GM18505 (cell line): Measurements from ENCODE around the gene COL4A2.
"Not testable (repeated sequence)": the region's sequence is repeated elsewhere in the genome, so short reads cannot be mapped to it uniquely, and the experiment has no call there.

ENCODE experiments used
- ATAC-seq: cut with Tn5 transposase; IDR thresholded peaks from one replicate; pipeline ENCODE4 v1.9.1; 2021; ENCODE audit not compliant: unreplicated experiment
- POLR2A ChIP-seq: IDR thresholded peaks from 4 replicates; pipeline ENCODE4 v1.6.1; 2011; ENCODE audit warnings: borderline replicate concordance; ENCODE audit not compliant: insufficient read depth, insufficient read length; ENCODE audit errors: extremely low read depth

COL4A2 gene

DNA sequence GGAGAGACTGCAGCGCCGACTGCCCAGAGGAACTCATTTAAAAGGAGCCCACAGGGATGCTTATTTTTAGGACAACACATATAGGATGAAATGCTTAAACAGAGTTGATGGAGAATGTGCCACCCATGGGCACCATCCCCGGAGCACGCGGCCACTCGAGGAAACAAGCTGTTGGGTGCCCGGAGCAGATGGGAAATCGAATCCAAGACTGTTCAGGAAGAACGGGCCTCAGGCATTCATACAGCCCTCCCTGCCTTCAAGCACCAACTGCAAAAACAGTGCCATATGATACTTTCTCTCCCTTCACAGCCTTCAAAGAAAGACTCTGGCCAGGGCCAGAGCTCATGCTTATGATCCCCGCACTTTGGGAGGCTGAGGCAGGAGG, 214.2 kb downstream of the COL4A2 start:
- no peak for ATAC-seq
- no peak for TF ChIP-seq POLR2A

DNA sequence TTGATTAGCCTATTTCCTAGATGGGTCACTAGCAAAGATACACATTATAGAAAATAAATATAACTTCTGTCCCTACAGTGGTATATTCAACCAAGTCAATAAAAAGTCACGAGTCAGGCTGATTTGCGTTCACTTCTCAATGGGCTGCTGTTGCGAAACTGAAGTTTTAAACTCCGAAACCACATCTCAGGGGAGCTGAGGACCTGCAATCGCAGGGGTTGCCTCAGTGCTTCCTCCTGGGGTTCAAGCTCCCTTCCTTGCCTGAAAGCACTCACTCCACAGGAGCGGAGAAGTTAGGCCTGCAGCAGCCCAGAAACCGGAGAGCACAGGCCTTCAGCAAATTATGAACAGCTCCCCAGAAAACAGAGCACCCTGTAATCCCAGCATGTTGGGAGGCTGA, 214.9 kb downstream of the COL4A2 start:
- ATAC-seq = no peak
- no peak for TF ChIP-seq POLR2A

DNA sequence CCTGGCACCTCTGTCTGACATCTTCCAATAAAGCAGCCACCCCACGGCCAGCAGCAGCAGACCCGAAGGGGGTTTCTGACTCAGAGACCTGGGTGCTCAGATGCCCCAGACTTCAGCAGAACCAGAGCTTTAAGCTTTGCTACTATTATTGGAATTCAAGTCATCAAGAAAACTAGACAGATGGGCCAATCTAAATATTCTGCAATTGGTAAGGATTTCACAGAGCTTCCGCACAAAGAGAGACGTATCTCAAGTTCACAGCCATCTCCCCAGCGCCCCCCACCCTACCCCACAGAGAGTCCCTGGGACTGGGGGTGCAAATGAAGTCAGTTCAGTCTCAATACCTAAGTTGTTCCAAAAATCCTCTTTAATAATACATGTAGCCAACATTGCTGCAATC, 215.6 kb downstream of the COL4A2 start:
- ATAC-seq = no peak
- no peak for TF ChIP-seq POLR2A

DNA sequence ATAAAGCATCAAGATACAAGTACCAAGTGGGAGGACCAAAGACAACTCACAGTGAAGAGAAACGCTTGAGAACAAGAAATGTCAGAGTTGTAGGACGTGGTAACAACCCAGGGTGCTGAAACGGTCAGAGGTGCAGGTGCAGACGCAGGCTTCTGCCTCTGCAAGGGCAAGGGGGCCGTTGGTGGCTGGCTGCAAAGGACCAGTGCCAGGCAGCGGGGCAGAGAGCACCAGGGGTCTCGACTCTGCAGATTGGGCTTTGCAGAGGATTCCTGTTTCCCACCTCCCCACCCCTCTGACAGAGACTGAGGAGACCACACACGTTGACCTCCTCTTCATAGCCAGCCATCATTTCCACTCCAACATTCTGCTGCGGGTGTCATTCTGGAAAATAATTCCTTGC, 216.1 kb downstream of the COL4A2 start:
- no peak for ATAC-seq
- TF ChIP-seq POLR2A = no peak

DNA sequence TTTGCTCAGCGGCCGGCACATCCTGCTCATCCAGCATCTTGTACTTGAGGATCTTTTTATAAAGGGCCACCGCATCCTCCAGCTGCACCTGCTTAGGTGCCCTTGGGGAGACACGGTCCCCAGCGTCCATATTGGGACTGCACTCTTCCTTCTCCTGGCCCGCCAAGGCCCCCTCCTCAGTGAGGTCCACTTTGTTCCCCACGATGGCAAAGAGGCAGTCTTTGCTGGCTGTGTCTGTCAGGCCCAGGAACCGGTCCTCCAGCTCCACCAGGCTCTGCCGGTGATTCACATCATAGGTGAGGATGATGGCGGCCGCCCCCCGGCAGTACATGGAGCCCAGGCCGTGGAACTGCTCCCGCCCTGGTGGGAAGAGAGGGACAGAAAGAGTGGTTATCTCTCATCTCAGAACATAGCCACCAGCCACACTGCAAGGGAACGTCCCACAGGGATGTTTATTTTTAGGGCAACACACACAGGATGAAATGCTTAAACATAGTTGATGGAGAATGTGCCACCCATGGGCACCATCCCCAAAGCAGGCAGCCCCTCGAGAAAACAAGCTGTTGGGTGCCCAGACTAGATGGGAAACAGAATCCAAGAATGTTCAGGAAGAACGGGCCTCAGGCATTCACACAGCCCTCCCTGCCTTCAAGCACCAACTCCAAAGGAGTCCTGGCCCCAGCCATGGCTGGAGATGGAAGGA, 216.9 kb downstream of the COL4A2 start:
- no peak for ATAC-seq

DNA sequence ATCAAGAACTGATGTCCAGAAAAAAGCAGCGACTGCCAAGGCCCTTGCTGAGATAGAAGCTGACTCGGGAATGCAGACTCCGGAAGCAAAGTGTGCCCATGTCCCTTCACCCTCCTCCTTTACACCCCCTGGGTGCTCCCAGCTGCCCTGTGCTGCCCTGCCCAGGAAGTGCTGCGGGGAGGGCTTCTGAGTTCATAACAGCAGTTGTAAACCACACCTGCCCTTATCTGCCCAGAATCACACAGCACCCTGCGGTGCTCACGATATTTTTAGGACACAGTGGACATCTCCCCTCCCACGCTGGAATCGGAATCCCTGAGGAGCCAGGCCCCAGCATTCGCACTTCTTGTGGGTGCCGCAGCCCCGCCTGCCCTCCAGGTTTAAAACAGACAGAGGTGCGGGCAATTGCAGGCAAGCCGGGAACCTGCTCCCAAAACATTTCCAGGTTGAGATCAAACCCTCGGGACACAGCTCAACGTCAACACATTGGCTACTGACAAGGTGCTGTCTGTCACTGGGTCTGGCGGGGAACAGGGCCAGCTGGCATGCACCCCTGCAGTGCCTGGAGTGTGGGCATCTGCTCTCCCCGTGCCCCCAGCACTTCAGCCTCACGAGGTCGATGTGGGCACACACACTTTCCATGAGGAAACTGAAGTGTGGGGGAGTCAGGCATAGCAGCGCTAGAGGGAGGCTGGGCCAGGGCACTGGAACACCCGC, 217.6 kb downstream of the COL4A2 start:
- TF ChIP-seq POLR2A = no peak
- ATAC-seq = no peak

More for the DNA sequence above, 216.9 kb downstream of the COL4A2 start:
- no peak for TF ChIP-seq POLR2A

DNA sequence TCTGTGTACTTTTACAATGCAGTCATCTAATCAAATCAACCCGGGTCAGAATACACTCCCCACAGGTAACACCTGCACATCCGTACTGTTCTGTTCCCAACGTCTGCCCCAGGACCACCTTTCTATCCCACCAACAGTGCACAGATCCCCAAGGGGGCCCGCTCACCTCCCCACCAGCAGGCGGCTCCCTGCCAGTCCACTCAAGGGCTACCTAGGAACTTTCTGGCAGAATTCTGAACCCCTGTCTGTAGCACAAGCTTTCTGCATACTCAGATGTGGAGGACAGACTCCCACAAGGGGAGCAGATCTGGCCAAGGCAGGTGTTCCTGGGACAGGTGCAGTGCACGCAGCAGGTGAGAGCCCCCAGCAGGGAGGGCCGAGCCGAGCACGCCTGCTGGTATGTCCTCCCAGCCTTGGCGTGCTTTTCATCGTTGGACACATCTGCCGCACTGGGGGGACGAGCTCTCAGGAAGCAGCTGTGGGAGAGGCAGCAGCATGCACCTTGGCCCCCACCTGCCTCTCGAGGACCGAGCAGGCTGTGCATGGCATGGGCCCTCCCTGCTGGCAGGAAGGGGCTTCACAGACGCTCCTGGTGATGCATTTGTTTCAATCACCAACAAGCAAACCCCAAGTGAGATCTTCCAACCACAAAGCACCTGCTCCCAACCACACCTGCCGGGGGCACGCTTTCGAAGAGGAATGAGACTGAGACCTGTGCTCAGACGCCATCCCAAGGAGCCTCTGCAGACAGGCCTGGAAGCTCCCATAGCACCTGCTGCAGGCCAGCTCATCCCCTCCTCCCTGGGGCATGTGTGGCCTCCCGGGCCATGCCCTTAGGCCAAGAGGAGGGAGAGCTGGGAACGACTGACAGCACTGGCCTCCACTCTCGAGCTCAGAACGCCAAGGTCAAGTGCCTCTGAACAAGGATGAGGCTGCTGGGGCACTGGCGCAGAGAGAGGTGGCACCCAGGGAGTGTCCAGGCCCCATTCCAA, 218.5 kb downstream of the COL4A2 start:
- no peak for TF ChIP-seq POLR2A
- ATAC-seq = peak; percentile 89

DNA sequence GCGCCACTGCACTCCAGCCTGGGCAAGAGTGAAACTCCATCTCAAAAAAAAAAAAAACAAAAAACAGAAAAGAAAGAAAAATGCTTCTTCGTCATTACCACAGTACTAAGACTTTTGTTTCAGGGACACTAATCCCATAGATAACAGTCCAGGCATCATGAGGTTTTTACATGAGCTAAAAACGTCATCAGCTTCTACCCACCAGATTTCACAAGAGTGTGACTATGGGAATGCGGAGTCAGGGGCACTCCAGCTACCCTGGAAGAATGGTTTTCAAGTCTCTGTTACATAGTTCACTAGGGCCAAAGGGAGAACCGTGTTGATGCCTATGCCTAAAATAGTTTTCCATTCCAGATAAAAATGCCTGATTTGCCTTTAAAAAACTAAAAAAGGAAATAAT, 221.3 kb downstream of the COL4A2 start:
- no peak for TF ChIP-seq POLR2A
- ATAC-seq = no peak

DNA sequence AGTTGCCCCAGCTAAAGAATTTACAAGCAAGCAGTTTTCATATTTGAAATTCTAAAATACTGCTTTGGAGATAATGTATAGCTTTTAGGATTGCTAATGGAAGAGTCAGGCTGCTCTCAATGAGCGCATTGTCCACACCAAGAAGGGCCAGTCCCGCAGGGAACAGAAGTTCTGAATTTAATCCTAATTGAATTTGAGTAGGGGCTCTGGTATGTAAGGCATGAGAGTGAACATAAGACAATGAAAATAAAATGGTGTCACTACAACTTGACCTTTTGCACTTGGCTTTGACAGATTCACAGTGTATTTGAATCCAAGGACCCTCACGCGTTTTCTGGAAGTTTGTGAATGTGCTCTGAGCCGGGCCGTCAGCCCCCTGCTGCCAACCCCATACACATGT, 221.8 kb downstream of the COL4A2 start:
- no peak for TF ChIP-seq POLR2A
- no peak for ATAC-seq

DNA sequence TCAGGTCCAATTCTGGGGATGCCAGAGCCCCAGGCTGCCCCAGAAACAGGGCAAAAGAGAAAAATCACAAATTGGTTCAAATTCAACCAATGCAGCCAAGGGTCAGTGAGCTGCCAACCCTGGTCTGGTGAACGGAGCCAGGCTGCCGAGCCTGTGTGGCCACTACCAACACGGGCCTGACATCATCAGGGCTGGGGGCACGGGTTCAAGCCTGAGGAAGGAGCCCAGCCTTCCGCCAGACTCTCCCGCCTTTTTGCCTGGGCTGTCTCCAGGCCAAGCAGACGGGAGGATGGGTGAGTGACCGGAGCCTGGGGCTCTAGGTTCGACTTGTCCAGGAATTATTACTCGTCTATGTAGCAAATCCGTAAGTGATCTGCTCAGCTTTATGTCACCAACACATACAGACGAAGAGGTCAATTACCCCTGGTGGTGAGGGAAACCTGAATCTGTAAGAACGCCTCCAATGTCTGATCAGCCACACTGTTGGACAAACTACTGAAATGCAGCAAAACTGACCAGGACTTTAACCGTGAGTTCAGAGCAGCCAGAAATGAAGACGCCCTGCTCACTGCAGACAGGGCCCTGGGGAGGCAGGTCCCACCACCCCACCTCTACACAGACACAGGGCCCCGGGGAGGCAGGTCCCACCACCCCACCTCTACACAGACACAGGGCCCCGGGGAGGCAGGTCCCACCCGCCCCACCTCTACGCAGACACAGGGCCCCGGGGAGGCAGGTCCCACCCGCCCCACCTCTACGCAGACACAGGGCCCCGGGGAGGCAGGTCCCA, 222.6 kb downstream of the COL4A2 start:
- ATAC-seq = no peak

DNA sequence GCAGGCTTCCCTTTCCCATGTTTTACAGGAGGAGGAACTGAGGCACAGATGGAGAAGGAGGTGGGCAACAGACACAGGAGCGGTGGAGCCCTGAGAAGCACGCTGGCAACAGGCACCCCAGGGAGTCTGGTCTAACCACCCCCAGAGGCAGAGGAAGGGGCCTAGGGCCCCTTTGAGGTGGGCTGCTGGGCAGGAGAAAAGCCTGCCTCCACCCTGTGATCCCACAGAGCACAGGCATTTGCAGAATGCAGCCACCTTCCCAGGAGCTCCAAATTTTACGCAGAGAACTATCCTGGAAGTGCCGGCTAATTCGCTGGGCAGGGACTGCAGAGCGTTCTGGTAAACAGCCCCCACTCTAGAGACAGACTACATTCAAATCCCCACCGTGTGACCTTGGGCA, 224.0 kb downstream of the COL4A2 start:
- ATAC-seq = no peak
- no peak for TF ChIP-seq POLR2A

More for the DNA sequence above, 222.6 kb downstream of the COL4A2 start:
- no peak for TF ChIP-seq POLR2A

DNA sequence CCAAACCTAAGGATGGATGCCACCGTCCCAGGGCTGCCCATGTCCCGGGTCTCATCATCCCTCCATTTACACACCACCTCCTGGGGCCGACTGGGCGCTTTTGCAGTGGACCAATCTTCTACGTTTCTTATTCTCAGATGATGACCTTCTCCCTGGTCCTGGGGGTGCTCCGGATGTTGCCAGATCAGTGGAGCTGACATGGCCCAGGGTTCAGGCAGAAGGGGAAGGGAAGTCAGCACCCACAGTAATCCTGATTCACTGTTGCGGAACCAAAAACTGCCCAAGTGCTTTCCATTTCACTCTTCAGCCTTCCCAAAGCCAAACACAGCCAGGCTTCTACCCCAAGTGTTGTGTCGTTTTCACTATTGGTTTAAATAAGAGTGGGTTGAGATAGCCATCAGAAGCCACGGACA, 224.6 kb downstream of the COL4A2 start:
- no peak for ATAC-seq
- no peak for TF ChIP-seq POLR2A

DNA sequence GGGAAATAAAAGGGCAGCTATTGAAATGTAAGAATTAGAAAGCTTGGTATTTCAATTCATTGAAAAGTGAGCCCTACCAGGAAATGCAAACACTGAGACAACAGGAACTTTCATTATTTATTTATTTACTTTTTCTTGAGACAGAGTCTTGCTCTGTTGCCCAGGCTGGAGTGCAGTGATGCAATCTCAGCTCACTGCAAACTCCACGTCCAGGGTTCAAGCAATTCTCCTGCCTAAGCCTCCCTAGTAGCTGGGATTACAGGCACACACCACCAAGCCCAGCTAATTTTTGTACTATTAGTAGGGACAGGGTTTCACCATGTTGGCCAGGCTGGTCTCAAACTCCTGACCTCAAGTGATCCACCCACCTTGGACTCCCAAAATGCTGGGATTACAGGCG, 225.2 kb downstream of the COL4A2 start:
- not testable (repeated sequence) for ATAC-seq
